Gastroesophageal sphincter (tissue), 4 donors: ENCODE measurements around the gene PACS1. TPM values are rescaled to one million over a fixed set of nuclear protein-coding genes. Genes with fewer than 3 reads are reported as not detected.

ENCODE experiments used
- ATAC-seq: fragments of 150-250 bp; one replicate; pipeline ENCODE4 v1.9.1; 2016; ENCODE audit warnings: mild to moderate bottlenecking, moderate library complexity
- H3K27ac ChIP-seq, 4 donors: fragments of 200-600 bp; sonication (generic) in 3 of 4; 1 replicate in 3 of 4; 2 replicates in 1 of 4; pipeline ENCODE4 v1.5.1; 2016 to 2019
- H3K27me3 ChIP-seq: fragments of 200-600 bp; sonication (generic); one replicate; pipeline ENCODE4 v1.5.1; 2019
- H3K36me3 ChIP-seq, 2 donors: fragments of 200-600 bp; sonication (generic); one replicate each; pipeline ENCODE4 v1.5.1; 2019; ENCODE audit warnings: control low read depth in 1 of 2
- H3K4me1 ChIP-seq, 3 donors: fragments of 200-600 bp; sonication (generic); 1 replicate in 2 of 3; 2 replicates in 1 of 3; pipeline ENCODE4 v1.5.1; 2016 to 2019; ENCODE audit warnings: control low read depth in 2 of 3
- H3K4me3 ChIP-seq, 2 donors: fragments of 200-600 bp; sonication (generic); one replicate each; pipeline ENCODE4 v1.5.1; 2019; ENCODE audit warnings: mild to moderate bottlenecking in 1 of 2, moderate library complexity in 1 of 2
- H3K9me3 ChIP-seq, 3 donors: fragments of 200-600 bp; sonication (generic); one replicate each; pipeline ENCODE4 v1.5.1; 2017 to 2019; ENCODE audit warnings: control low read depth in 2 of 3
- CTCF ChIP-seq, 4 experiments: fragments of 200-600 bp in 2 of 4; fragments of 450-650 bp in 2 of 4; sonication (generic) in 1 of 4; IDR thresholded peaks; one replicate each; pipeline ENCODE4 v1.5.1; 2017 to 2019; ENCODE audit warnings: antibody characterized with exemption in 4 of 4, mild to moderate bottlenecking in 2 of 4, moderate library complexity in 2 of 4
- EP300 ChIP-seq: sonication (generic); formaldehyde crosslinking; IDR thresholded peaks from one replicate; pipeline ENCODE4 v1.6.1; 2017; ENCODE audit warnings: antibody characterized with exemption, mild to moderate bottlenecking
- POLR2A ChIP-seq, 2 donors: fragments of 450-650 bp; IDR thresholded peaks; one replicate each; pipeline ENCODE4 v1.6.1; 2017; ENCODE audit warnings: antibody characterized with exemption in 2 of 2, mild to moderate bottlenecking in 2 of 2, moderate library complexity in 1 of 2
- POLR2AphosphoS5 ChIP-seq: sonication (generic); formaldehyde crosslinking; IDR thresholded peaks from one replicate; pipeline ENCODE4 v1.6.1; 2017; ENCODE audit warnings: antibody characterized with exemption
- WGBS, 2 donors: methylation state at CpG; one replicate each; pipeline ENCODE4 v1.1.5; 2018; ENCODE audit warnings: low coverage in 1 of 2; 5-methylcytosine and 5-hydroxymethylcytosine counted together
- total RNA-seq, 4 donors: library from RNA; depleted of rRNA; stranded (reverse); fragments of >200 nt; gene quantifications; one replicate each; pipeline ENCODE4 v1.1.0, GENCODE V29; 2016

The PACS1 gene
- total RNA-seq, 4 donors from 2014 or later, result 32.7 to 81.8 (median 38.2) TPM

DNA sequence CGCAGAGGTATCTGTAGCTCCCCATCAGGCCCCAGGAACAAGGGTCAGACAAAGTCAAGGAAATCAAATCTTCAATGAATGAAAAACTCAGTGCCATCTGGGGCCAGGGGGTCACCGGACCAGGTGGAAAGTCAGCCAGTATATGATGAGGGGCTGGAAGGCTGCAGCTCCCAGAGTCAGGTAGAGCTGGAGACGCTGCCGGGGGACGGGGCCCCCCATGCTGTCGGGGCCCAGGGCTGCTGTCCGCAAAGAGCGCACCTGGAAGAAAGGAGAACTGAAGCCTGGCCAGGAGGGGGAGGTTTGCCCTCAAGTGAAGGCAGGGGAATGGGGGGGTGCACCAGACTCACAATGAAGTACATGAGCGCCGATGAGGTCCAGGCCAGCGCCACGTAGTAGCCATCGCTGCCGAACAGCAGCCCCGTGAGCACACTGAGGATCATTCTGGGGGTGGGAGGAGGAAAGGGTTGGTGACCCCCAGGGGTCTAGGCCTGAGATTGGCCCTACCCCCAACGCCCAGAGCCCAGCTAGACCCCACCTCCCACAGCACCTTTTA lies 214.5 kb downstream of the PACS1 start:
- ATAC-seq, result no peak
- peaks cover 0 to 32% of the 10 kb centered on the region in 2 donors for H3K36me3 ChIP-seq
- WGBS, 2 donors, result 83 to 87% methylated on average over 13 to 14 of the region's 16 CpGs
- peaks cover 0 to 58% (median 6%) of the 10 kb centered on the region in 3 donors for H3K4me1 ChIP-seq
- TF ChIP-seq POLR2A (IDR thresholded peaks at IDR 0.05) (no peak), CTCF (IDR thresholded peaks at IDR 0.05) (no peak)
- H3K4me3 ChIP-seq, result no peak overlapping the region
- no peaks in the 10 kb centered on the region for H3K27me3 ChIP-seq
- no peak overlapping the region for H3K27ac ChIP-seq
- no peaks in the 10 kb centered on the region for H3K9me3 ChIP-seq

GRCh38 chr11:66285250-66285947 lies 215.3 kb downstream of the PACS1 start:
- ATAC-seq, result no peak
- Histone ChIP-seq H3K27me3 (no peaks in the 10 kb centered on the region), H3K36me3 (peaks cover 0 to 32% of the 10 kb centered on the region in 2 donors), H3K9me3 (no peaks in the 10 kb centered on the region), H3K4me1 (peaks cover 0 to 66% (median 11%) of the 10 kb centered on the region in 3 donors), H3K4me3 (no peak overlapping the region), H3K27ac (no peak overlapping the region)
- TF ChIP-seq POLR2A (IDR thresholded peaks at IDR 0.05), result no peak
- no peak for TF ChIP-seq EP300
- TF ChIP-seq CTCF (IDR thresholded peaks at IDR 0.05), result no peak
- TF ChIP-seq POLR2AphosphoS5, result no peak
- 63 to 83% methylated on average over 3 of the region's 13 CpGs for WGBS, 2 donors

- WGBS, 2 donors, result 63% methylated on average over 4 of the region's 5 CpGs; no CpG with 5 or more reads in 1 of the 2 donors
- peaks cover 0 to 72% (median 11%) of the 10 kb centered on the region in 3 donors for H3K4me1 ChIP-seq
- ATAC-seq, result no peak
These were observed 216.6 kb downstream of the PACS1 start for GRCh38 chr11:66286699-66287098.

DNA sequence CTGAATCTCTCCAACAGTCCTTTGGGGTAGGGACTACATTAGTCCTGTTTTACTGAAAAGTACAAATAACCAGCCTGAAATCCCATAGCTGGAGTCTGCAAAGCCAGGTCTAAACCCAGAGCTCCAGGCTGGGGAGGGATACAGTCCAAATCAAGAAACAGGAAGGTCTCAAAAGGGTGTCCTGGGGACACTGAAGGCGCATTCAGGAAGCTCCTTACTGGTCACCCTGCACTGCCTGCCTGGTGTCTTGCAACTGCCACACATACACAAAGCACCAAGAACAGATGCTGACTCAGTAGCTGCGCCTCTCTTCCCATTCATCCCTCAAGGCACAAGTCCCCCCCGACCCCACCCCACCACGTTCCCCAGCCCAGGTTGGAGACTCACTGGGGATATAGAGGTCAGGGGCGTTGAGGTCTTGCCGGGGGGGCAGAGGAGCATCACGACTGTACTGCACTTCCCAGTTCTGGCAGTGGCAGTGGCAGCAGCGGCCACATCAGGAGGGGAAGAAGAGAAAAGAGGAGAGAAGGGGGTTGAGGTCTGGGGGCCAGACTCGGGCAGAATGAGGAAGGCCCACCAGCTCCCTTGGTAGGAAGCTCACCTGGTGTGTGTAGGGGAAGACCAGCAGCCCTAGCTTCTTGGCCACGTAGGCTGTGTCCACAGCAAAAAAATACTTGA lies 217.3 kb downstream of the PACS1 start:
- no peaks in the 10 kb centered on the region for H3K9me3 ChIP-seq
- 70 to 100% methylated on average over 2 of the region's 10 CpGs for WGBS, 2 donors
- peaks cover 0 to 32% of the 10 kb centered on the region in 2 donors for H3K36me3 ChIP-seq
- peak overlapping the region in 1 of 4 donors; percentile 96 for H3K27ac ChIP-seq
- TF ChIP-seq CTCF (IDR thresholded peaks at IDR 0.05) (no peak), POLR2A (IDR thresholded peaks at IDR 0.05) (no peak), POLR2AphosphoS5 (no peak), EP300 (no peak)
- no peak overlapping the region for H3K4me3 ChIP-seq
- peaks cover 14% of the 10 kb centered on the region for H3K27me3 ChIP-seq
- ATAC-seq, result no peak
- H3K4me1 ChIP-seq, result peaks cover 0 to 72% (median 16%) of the 10 kb centered on the region in 3 donors

More at GRCh38 chr11:66286699-66287098, 216.6 kb downstream of the PACS1 start:
- Histone ChIP-seq H3K4me3 (no peak overlapping the region), H3K9me3 (no peaks in the 10 kb centered on the region), H3K36me3 (peaks cover 0 to 32% of the 10 kb centered on the region in 2 donors), H3K27me3 (peaks cover 7% of the 10 kb centered on the region), H3K27ac (no peak overlapping the region)
- no peak for TF ChIP-seq EP300
- TF ChIP-seq POLR2A (IDR thresholded peaks at IDR 0.05), result no peak

GRCh38 chr11:66287889-66288670 lies 218.0 kb downstream of the PACS1 start:
- peaks cover 21% of the 10 kb centered on the region for H3K27me3 ChIP-seq
- H3K27ac ChIP-seq, result peak overlapping the region; percentile 90 to 98 (median 96)
- TF ChIP-seq POLR2AphosphoS5 (no peak), EP300 (no peak), POLR2A (IDR thresholded peaks at IDR 0.05) (no peak), CTCF (IDR thresholded peaks at IDR 0.05) (no peak)
- H3K4me1 ChIP-seq, result peaks cover 0 to 67% (median 12%) of the 10 kb centered on the region in 3 donors
- H3K4me3 ChIP-seq, result peak overlapping the region; percentile 70 to 96
- no peaks in the 10 kb centered on the region for H3K9me3 ChIP-seq
- peaks cover 0 to 32% of the 10 kb centered on the region in 2 donors for H3K36me3 ChIP-seq
- 0% methylated on average over 3 to 5 of the region's 20 CpGs for WGBS, 2 donors
- ATAC-seq, result no peak
